H4 (cell line): Measurements from ENCODE around the gene PTPRG. TPM values are rescaled to one million over a fixed set of nuclear protein-coding genes. Genes with fewer than 3 reads are reported as not detected.

Source experiments
- DNase-seq: peaks from one replicate; pipeline ENCODE4 v3.0.0-alpha.2; 2015; ENCODE audit warnings: low spot score
- total RNA-seq: library from RNA; depleted of rRNA; stranded (reverse); fragments of >200 nt; shearing (Covaris generic); gene quantifications from 2 replicates; pipeline ENCODE4 v1.2.3, GENCODE V29; 2014

The PTPRG gene
- total RNA-seq, 1 experiment from 2014 or later, result 16.1 TPM

DNA sequence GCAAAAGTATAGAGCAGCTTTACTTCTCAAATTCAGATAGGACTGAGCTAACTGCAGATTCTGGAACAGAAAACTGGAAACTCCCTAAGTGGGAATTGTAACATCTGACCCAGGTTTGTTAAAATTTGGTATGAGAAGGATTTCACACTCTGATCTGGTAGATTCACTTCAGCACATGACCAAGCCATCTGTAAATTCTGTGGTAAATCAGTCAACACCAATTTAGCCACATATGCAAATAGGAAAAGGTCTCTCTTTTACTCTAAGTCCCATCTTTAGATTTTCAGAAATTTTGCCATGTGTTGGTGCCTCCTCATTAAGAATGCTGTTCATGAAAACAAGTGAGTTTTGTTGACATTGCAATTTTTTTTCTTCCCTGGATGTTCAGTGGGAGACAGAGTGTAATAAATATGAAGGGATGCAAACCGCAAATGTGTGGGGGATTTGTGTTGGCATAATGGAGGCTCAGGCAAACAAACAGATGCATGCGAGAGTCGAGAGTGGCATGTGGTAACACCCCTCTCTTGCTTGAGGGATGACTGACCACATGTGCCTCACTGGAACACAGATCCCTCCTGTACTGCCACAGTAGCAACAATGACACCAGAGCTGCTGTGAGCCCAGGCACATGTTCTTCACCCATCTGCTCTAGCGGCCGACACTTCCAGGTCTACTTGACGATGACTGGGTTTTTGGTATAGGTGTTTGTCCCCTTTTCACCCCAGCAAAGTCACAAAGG, 665.4 kb downstream of the PTPRG start:
- DNase-seq, result no peak

DNA sequence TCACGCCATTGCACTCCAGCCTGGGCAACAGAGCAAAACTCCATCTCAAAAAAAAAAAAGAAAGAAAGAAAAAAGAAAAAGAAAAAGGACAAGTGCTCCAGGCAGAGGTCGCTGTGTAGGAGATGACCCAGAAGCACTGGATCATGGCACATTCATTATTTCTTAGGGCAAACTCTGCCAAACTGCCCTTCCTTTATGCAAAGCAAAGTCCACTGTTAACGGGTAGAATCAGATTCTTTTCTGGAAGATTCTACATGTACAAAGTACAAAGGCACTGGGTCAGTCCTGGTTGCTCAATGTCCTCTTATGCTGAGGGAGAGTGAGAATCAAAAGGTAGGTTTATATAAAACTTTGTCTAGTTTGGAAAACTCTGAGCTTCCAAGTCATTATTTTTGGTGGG, 667.1 kb downstream of the PTPRG start:
- DNase-seq, result no peak

DNA sequence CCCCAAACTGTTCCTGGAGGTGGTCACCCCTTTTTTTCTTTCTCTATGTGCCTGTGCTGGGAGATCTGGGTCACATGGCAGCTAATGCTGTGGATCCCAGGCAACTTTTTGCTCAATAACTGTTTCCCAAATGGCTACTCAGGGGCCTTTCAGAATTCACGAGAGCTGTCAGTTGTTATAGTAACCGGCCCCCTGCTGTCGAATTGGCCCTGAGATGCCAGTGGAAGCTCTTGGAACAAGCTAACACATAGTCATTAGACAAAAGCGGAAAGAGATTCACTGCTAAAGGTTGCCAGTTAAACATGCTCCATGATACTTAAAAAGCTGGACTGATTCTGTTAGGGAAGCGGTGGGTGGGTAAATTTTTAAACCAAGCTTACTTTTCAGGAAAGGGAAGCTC, 667.8 kb downstream of the PTPRG start:
- no peak for DNase-seq

DNA sequence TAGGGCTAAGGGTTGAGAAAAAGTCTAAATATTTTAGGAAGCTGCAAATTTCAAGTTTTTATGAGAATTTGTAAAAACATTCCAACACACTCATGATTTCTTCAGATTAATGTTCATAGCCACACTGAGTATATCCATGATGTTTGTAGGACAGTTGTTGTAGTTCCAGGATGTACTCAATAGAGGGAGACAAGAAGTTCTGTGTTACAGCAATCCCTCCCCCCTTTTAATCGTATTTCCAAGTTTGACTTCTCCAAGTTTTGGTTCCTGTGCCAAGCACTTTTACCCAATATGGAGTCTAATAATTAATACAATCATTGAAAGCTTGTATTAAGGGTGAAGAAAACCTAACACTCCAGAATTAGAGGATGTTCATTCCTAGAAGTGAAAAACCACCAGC, 668.5 kb downstream of the PTPRG start:
- no peak for DNase-seq

DNA sequence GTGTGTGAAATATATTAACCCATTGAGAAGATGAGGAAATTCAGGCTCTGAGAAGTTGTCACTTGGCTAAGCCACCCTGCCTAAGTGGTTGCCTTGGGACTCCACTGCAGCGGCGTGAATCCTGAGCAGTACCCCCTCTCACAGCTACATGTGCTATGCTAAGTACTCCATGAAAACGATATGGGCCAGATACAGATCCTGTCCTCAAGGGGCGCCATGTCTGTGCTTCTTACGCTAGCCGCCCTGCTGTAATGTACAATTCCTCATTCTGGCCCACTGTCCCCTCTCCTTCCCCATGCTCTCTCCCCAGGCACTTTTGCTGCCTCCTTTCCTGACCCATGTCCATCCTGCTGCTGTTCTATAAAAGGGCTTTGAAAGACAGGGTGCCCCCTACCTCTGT, 671.7 kb downstream of the PTPRG start:
- no peak for DNase-seq

DNA sequence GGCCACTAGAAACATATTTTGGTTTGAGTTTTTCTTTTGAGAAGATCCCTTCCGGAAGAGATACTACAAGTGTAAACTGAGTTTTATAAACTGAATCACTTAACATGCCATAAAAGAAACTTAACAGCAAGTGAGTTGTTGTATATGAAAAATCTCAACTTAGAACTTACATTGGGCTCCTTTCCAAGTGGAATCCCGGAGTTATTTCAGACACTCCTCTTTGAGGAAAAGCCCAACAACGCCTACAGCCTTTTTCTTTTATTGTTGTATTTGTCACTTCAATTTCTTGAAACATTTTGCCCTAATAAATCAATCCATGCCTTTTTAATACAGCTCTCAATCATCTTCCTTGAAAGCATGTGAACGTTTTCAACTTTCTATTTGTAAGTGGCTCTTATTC, 674.6 kb downstream of the PTPRG start:
- no peak for DNase-seq

DNA sequence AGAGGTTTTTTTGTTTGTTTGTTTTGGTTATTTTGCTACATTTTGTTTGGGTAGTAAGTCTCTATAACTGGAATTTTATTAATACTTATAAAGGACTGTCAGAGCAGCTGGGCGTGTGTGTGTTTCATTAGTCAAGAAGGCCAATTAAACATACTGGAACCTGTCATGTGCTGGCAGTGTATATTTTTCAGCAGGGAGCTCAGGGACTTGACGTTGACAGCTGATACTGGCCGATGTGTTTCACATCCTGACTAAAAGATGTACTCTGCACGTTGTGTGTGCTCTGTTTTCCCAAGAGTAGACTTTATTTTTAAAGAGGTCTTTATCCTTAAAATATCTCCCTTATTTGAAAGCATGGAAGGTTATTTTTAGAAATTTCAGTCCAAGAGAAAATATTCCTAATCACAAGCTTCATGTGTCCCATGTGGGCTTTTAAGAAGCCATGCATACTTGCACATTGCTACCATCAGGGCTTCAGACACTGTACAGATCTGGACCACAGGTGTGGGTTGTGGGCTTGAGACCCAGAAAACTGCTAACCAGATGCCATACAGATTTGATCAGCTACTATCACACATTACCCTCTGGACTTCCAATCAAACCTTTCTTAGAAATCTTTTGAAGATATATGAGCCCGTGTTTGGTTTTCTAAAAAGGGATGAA, 676.0 kb downstream of the PTPRG start:
- DNase-seq, result no peak

DNA sequence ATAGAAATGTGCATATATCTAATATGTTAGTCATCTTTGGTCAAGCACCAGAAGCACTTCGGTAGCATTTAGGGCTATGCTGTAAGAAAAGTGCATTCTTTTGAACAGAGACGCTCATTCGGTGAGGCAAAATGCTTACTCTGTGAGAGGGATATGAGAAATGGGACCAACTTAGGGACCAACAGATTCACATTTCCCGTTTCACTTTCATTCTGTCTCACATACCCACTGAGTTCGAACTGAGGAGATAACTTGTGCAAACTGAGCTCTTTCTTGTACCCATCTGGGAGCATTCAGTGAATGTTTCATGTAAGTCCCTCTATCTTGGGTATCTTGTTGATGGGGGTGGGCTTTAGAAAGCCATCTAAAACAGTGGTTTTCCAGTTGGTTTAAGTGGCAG, 676.6 kb downstream of the PTPRG start:
- DNase-seq, result no peak

DNA sequence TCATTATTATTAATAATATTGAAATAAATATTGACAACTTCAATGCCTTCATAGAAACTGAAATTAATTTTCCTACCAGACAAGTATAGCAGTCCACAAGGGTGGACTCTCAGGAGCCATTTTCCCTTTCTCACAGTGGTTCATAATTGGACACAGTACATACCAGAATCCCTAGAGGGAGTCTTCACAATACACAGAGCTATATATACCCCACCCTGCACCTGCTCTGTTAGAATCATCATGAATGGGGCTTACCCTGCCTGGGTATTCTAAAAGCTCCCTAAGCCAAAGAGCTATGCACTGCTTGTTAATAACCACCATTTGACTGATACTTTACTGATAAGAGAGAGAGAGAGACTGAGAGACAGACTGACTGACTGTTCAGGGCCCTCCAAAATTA, 677.1 kb downstream of the PTPRG start:
- DNase-seq, result no peak

DNA sequence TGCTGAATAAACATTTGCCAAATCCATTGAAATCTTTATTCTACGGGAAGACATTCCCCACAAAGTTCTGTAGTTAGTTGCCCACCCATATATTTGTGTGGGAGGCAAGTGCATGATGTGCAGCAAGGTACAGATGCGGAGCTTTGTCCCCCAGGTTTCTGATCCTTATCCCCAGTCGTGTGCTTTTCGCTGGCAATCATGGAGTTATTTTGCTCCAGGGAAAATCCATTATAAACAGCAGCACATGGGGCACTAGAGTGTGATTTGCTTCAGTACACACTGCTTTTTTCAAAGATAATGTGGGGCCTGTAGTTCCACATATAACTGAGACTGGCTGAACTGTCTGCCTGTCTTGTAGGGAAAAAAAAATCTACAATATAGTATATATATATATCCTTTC, 679.9 kb downstream of the PTPRG start:
- no peak for DNase-seq

DNA sequence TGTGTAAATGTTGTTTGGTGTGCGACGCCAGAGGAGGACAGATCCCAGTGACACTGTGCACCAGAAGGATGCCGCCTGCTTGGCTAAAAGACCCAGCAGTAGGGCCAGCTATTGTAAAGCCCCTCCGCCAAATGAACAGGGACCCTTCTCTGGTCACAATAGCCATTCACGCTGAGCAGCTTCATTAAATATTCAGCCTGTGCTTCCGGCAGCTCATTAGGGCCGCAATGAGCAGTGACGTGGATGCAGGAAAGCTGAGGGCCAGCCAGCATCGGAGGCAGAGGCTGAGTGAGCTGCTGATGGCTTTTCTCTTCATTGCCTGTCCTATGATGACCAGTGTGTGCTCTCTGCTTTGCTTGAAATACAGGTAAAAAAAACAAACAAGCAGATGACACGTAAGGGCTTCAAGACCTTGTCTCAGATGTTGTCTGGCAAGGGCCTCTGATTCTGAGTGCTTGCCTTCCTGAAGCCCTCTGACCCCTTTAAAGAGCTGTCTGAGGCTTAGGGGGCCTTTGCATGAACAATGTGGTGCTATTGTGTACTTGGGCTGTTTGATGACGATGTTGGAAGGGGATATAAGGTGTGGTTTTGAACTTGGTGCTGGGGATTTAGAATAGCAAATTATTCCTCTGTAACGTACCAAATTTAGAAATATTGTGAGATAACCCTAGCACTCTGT, 681.6 kb downstream of the PTPRG start:
- no peak for DNase-seq

DNA sequence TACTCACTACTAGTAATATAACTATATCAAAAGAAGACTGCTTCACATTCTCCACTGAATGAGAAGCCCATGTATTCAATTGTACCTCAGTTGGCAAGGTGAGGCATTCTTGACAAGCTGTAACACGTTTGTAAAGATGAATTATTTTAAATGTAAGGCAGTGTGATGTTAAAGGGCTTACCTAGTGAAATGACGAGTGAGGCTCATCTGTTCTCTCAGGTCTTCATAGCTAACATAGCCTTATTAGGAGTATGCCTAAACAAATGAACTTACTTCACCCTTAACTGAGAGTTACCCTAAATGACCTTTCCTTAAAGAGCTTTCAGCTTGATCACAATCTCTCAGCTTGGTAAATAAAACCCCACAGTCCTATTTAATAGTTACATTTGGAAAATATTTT, 684.7 kb downstream of the PTPRG start:
- DNase-seq, result no peak

DNA sequence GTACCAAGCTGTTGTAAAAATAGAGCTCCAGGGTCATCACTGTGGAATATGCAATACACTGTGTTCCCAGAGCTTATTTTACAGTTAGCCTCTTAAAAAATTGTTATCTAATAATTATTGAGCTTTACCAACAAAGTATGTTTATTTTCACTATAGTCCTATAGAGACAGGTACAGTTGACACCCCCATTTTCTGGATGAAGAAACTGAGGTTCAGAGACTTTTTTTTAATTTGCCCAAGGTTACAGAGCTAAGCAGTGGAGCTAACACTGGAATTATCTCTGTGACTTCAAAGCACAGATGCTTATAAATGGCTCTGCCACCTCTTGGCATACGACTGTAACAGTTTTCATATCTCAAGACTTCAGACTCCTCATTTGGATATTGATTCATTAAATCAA, 685.6 kb downstream of the PTPRG start:
- DNase-seq, result no peak

DNA sequence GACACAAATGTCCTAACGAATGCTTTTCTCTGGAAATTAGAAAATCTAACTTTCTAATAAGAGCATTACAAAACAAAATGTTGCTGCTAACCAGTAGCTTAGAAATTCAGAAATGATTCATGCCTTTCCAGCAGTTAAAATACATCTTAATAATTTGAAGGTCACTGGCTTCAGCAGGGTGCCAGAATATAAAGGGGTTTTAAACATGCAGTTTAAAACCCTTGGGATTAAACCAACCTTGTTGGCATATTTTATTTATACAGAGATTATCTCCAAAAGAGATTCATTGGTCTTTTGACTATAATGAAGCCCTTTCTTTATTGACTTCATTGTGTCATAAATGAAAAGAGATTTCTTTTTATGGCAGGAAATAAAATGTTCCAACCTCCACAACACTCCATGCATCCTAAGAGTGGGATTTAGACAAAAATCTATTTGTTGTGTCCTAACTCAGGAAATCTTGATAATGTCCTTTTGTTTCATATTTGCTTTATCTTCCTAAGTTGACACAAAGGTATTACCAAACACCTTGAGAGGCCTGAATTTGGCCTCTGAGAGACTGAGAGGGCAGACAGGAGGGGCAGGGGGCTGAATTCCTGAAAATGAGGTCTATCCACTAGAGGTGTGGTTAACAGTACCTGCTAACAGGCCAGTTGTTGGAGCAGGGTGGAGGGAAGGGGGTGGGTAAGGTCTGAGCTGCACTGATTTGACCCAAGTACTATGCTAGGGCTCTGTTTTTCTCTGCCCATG, 687.5 kb downstream of the PTPRG start:
- DNase-seq, result no peak

DNA sequence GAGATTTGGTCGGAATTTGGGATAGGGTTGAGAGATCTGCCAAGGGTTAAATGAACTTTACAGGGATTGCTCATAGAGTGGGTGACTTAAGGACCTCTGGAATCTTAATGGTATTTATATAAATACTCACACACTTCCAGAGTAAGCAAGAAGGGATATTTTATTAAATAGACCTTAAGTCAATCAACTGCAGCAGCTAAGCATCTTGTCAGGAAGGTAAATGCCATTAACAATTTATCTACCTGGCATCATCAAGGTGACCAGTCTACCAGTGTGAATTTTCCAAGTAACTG, 688.1 kb downstream of the PTPRG start:
- no peak for DNase-seq

DNA sequence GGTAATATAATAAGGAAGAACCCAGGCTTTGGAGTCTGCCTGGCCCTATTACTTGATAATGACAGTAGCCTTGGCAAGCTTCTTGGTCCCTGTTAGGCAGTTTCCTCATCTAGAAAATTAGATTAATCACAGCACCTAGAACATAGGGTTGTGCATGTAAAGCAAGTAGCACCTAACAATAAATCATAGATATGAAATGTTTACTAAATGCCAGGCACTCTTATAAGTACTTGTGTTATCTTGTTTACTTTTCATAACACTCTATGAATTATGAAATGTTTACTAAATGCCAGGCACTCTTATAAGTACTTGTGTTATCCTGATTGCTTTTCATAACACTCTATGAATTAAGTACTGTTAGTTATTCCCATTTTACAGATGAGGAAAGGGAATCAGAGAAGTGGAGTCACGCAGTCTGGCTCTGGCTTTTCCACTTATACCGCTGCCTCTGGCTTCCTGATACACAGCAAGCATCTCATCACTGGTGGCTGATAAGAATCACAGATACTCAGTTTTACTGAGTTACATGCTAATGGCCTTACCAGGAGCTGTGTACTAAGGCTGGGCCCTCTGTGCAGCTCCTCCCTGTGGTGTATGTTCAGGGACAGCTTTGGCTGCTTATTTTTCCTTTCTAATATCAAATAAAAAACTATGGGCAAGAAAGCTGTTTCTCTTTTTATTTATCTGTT, 688.6 kb downstream of the PTPRG start:
- no peak for DNase-seq

DNA sequence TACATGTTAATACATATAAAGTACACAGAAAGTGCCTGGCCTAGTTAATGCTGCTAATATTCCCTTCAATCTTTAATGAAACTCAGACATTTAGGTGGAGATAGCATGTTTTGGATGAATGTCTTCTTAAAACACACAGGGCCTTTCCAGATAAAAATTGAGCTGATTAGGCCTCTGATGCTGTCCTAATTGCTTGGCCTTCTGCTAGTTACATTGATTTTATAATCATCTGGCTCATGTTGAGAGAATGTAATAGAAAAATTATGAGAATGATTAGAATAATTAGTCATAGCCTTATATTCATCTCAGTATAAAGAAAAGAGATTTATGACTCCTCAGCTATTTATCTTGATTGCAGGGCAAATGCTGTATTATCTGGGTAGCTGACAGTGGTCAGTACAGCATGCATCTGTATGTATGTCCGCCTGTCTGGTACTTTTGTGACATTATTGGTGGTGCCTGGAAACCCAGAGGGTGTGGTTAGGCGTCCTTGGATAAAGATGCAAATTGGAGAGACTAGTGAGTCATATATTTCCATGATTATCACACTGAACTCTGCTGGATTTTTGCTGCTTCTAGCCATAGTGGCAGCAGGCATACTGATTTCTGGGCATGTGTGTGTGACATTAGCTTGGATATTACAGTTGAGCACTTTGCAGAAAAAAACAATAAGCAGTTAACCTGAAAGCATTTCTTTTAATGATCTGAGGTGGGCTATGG, 691.2 kb downstream of the PTPRG start:
- DNase-seq, result no peak

DNA sequence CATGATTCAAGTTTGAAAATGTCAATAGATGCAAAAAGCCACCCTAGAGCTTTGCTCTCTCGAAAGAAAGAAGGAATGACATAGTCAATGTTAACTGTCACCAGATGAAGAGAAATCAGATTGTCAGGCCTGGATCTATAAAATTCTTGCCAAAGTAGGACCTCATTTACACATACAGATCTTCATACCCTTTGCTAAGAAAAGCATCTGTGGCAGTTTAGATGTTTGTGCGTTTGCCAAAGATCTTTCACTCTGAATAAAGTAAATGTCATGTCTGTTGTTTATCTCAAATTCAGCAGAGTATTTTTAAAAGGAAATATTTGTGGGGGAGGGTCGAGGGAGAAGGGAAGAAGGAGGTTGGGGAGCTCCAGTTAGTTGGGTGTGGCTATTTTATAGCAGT, 692.6 kb downstream of the PTPRG start:
- DNase-seq, result no peak

DNA sequence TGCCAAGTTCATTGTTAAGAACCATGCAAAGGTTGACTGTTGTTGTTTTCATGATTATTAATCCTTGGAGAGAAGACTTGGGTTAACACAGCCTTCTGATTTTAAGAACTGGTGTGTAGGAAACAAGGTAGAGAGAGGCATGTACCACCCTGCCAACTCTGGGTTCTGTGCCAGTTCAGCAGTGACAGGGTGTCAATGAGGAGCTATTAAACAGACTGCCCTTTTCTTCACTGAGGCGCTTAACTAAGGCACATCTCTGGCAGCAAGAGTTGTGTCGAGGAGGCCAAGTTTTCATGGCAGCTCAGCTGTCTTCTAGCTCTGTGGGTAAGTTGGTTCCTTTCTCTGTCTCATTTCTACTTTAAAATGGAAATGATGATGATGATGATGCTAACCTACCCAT, 694.4 kb downstream of the PTPRG start:
- no peak for DNase-seq

DNA sequence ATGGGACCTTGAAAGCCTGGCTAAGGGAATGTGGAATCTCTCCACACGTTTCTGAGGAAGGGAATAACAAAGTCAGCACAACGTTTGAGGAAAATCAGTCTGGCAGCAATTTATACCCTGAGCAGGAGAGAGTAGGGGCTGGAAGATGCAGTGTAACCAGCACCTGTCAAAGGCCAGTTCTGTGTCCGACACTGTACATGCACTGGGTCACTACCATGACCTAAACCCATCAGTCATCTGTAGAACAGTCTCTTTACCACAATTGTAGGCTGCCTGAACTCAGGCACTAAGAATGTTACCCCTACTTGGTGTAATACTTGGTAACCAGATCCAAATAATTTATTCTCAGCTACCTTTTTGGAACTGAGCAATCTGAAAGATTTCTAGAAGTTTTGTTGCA, 698.6 kb downstream of the PTPRG start:
- no peak for DNase-seq

DNA sequence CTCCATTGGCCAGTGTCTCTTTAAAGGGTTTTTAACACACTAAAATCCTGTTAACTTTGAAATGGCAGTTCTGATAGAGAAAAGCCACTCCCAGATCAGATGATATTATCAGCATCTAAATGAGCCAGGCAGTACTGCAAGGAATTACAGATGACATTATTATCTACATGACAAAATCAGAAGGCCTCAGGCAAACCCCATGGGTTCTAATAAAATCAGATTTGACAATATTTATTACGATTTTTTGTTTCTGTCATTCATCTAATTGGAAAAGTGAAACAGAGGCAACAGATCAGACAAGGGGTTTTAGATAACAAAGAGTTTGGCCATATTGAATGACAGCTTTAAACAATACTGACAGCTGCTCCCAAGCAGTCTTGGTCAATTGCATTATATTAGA, 699.3 kb downstream of the PTPRG start:
- no peak for DNase-seq
